ENCODE measurements around the gene UBE3B.
A peak's percentile ranks its signal among the peaks of the same experiment; 100 is the strongest.

Gene UBE3B

GRCh38 chr12:109501299-109501698 lies 23.9 kb downstream of the UBE3B start:
- no peak for DNase-seq

- no peak for DNase-seq
These were observed 24.9 kb downstream of the UBE3B start for GRCh38 chr12:109502332-109502731.

GRCh38 chr12:109503611-109504010 lies 26.2 kb downstream of the UBE3B start:
- peak in 1 of 2 donors; percentile 42 for DNase-seq

- DNase-seq = no peak
These were observed 26.6 kb downstream of the UBE3B start for GRCh38 chr12:109504068-109504467.

GRCh38 chr12:109510196-109510595 lies 32.8 kb downstream of the UBE3B start:
- DNase-seq = no peak

- no peak for DNase-seq
These were observed 35.2 kb downstream of the UBE3B start for GRCh38 chr12:109512608-109513007.

- DNase-seq = no peak
These were observed 35.6 kb downstream of the UBE3B start for GRCh38 chr12:109513051-109513450.

- no peak for DNase-seq
These were observed 36.5 kb downstream of the UBE3B start for GRCh38 chr12:109513977-109514376.

GRCh38 chr12:109517619-109518018 lies 40.2 kb downstream of the UBE3B start:
- no peak for DNase-seq

GRCh38 chr12:109518820-109519665 lies 41.6 kb downstream of the UBE3B start:
- peak; percentile 60 to 76 for DNase-seq

GRCh38 chr12:109519787-109520186 lies 42.4 kb downstream of the UBE3B start:
- no peak for DNase-seq

- DNase-seq = no peak
These were observed 44.4 kb downstream of the UBE3B start for GRCh38 chr12:109521831-109522230.

GRCh38 chr12:109523071-109523470 lies 45.6 kb downstream of the UBE3B start:
- peak in 1 of 2 donors; percentile 18 for DNase-seq

GRCh38 chr12:109523504-109523903 lies 46.1 kb downstream of the UBE3B start:
- DNase-seq = no peak

GRCh38 chr12:109524466-109525278 lies 47.2 kb downstream of the UBE3B start:
- no peak for DNase-seq

GRCh38 chr12:109525279-109525585 lies 47.8 kb downstream of the UBE3B start:
- DNase-seq = no peak

GRCh38 chr12:109527489-109528123 lies 50.2 kb downstream of the UBE3B start:
- no peak for DNase-seq

GRCh38 chr12:109529691-109530640 lies 52.5 kb downstream of the UBE3B start:
- peak; percentile 8 to 54 for DNase-seq

GRCh38 chr12:109531411-109531810 lies 54.0 kb downstream of the UBE3B start:
- DNase-seq = no peak

- no peak for DNase-seq
These were observed 55.5 kb downstream of the UBE3B start for GRCh38 chr12:109532721-109533486.

- no peak for DNase-seq
These were observed 56.0 kb downstream of the UBE3B start for GRCh38 chr12:109533487-109533740.

- DNase-seq = no peak
These were observed 57.0 kb downstream of the UBE3B start for GRCh38 chr12:109534456-109534855.
